GM19023 (cell line): Measurements from ENCODE around the gene CYB561D1.

Experiments
- ATAC-seq: cut with Tn5 transposase; IDR thresholded peaks from one replicate; pipeline ENCODE4 v1.9.1; 2021; ENCODE audit warnings: mild to moderate bottlenecking, moderate library complexity; ENCODE audit not compliant: unreplicated experiment

Gene CYB561D1

DNA sequence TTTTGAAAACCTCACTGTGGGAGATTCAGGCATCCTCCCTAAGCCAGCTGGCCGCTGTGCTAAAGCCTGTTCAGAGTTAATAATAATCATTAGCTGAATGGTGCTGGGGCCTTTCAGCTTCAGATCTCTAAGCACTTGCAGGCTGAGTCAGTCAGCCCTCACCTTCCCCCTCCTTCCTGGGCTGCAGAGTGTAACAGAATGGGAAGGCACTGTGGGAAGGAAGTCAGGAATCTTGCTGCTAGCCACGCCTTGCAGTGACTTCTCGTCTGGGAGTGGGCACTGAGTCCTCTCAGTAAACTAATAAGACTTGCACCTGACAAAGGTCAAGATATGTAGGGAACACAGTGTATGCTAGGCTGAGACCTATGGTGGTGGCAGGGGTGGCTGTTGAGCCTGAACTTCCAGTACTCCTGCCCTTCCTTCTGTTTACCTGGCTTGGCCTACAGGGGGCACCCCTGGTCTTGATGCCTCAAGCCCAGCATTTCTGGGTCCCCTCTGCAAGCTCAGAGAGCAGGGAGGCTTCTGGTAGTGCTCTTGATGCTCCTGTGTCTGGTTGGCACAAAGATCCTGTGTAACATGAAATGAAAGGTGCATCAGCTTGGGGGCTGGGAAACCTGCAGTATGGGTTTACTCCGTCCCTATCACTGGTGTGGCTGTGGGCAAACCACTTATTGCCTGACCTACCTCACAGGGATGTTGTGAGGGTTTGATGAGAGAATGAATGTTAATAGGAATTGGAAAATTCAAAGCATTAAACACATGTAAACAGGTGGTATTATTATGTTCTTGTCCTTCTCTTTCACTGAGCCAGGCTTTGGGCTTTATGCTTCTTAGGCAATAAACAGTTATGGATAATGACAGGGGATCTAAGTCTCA lies 6.0 kb downstream of the CYB561D1 start:
- ATAC-seq: no peak

DNA sequence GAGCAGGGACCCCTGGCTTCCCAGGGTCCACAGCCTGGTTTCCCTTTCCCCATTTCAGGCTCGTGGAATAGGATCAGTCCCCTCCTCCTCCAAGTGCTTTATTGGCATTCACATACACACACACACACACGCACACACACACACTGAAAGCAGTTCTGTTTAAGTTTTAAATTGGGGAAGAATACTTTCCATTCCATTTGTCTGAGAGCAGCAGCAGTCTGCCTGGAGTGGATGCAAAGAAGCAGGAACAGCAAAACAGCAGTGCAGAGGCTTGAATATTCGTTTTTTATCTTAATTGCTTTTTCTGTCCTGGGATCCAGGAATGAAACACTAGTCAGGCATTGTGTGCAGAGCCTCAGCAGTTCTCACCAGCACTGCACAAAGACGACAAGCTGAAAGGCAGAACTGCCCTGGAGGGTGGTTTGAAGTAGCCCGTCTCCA lies 7.1 kb downstream of the CYB561D1 start:
- no peak for ATAC-seq

DNA sequence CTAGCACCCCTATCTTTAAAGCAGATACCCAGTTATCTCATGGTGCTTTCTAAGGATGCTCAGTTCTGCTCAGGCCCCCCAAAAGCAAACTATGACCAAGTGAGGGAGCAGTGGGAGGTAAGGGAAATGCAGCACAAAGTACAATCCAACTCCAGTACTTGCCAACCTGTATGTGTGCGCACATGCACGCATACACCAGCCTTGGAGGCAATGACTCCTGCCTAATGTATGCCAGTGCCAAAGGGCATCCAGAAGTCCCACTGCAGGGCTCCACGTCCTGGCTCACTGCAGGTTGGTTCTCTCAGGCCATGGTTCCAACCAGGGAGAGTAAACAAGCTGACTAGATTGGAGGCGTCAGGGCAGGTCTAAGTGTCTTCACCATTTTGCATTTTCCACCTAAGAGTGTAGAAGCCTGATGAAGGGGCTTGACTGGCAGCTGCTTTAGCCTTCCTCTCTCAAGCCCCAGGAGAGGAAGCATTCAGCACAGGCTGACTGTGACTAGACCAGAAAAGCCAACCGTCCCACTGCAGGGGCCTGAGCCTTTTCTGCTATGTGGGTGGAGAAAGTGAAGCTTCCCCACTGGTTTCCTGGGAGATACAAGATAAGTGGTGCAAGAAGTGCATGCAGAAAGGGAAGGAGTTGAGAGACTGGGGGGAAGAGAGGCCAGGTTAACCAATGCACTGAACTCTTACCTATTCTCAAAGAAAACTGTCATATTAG lies 7.9 kb downstream of the CYB561D1 start:
- ATAC-seq: no peak

DNA sequence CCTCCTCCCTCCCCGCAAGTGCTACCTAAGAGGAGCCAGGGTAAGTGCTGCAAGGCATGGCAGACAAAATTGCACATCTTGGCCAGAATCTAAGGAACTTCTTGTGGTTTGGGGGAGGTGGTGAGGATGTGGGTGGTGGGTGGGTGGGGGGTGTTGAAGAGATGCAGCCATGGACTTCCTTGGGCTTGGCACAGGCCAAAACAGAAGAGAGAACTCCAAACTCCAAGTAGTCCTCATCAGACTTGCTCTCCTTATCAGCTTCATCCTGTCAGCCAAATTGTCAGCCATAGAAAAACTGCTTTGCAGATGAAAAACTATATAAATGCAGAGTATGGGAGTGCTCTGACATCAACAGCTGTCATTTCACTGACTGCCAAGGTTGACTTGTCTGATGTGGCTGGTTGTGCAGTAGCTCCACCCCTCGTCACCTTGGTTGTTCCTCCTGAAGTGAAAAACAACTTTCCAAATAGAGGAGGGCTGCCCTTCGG lies 8.5 kb downstream of the CYB561D1 start:
- no peak for ATAC-seq

DNA sequence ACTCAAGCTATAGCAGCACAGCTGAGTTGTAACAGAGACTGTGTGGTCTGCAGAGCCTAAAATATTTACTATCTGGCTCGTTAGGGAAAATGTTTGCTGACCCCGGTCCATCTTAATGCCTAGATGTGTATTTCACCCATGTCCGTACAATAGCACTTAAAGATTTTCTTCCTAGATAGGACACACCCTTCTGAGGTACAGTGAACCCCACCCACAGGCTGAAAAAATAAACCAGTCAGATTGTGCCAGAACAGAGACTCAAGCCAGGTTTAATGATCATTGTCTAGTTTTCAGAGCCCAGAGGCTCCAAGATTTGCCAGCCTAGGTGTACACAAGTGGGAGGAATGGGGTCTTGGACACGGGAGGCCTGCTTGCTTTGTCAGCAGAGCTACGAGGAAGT lies 10.0 kb downstream of the CYB561D1 start:
- ATAC-seq: no peak

DNA sequence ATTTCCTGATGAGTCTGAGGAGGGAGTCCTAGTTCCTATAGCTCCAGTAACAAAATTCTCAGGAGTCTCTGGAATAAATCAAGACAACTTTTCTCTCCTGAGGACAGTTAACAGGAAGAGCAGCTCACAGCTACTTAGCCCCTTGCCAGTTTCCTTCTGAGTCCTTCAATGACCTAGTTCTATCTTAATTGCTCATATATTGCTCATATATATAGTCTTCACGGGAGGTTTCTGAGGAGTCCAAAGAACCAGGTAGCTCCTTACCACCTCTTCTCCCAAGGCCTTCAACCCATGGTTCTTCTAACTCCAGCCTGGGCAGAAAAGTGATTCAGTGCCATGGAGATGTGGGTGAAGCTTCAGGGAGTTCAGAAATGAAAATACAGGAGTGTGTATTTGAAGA lies 11.1 kb downstream of the CYB561D1 start:
- ATAC-seq: no peak

DNA sequence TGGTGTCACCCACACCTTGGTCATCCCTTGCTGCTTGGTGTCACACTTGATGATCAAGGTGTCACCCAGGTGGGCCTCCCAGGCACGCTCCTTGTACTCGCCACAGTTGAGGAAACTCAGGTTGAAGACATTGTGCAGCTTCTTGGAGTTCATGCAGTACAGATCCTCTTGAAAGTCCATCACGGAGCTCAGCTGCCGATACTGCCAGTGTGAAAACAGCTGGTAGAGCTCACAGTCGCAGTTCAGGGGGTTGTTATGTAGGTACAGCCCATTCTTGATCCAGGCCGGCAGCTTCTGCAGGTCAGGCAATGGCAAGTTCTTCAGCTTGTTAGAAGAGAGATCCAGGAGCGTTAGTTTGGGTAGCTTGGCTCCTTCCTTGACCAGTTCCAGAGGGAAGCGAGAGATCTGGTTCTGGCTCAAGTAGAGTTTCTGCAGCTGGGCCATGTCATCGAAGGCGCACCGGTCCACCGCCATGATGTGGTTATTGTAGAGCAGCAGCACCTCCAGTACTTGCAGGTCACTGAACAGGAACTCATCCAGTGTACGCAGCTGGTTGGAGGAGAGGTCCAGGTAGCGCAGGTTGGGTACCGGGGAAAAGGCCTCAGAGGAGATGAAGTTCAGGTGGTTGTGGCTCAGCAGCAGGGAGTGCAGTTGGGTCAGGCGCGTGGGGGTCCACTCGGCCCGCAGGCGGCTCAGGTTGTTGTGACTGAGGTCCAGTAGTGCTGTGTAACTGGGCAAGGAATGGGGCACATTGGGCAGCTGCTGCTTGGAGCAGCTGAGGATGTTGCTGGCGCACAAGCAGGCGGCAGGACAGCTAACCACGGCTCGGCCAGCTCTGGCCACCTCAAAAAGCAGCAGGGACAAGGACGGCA lies 14.3 kb downstream of the CYB561D1 start:
- no peak for ATAC-seq

DNA sequence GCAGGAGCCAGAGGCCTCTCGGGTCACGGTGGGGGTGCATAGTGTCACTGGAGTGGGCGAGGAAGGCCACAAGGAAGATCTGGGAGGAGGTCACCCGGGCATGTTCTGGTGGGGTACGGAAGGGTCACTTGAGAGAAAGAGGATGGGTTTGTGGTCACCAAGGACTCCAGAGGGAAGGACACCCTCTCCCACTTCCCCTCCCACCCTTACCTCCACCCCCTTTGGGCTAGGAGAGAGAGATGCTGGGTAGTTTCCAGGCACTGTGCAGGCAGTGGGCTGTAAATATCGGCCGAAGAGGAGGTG lies 14.9 kb downstream of the CYB561D1 start:
- no peak for ATAC-seq

DNA sequence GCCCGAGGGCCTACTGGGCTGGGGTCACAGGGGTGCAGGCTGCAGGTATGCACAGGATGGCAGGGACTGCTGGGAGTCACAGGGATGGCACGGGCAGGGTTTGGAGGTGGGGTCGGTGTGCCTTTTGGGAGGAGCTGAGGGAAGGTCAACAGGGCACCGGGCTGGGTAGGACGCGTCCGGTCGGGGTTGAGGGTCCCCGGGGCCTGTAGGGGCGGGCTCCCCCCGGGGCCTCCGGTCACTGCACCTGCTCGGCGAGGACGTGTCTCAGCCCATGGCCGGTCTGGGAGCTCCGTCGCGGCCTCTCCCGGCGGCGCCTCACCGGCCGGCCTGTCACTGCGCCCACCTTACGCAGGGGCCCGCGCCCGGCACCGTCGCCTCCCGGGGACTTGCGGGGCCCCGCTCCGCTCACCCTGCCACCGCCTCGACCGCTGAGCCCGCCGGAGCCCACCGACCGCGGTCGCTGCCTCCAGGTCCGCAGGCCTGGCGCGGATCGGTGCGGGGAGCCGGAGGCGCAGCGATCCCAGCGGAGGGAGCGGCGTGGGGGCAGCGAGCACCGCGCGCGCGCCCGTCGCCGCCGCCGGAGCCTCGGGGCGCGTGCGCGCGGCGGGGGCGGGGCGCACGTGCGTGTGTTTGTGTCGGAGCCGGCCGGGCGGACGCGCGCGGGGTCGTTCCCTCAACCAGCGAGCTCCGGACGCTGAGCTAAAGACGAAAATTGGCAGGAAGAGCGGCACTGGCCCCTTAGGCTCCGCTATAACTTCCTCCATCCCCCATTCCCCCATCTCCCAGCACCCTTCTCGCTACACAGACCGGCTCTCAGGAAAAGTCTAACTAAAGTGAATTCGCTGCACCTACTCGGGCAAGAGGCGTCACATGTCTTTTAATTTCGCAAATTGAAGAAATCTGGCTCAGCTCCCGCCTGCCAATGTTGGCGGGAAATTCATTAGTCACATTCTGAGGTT lies 15.6 kb downstream of the CYB561D1 start, which contains the start of gene AMIGO1:
AMIGO1 (minus strand) TSS at position 552 of the 959 bp plus-strand sequence. CDS start 815 bp downstream, outside the sequence.
- peak; percentile 55 for ATAC-seq

DNA sequence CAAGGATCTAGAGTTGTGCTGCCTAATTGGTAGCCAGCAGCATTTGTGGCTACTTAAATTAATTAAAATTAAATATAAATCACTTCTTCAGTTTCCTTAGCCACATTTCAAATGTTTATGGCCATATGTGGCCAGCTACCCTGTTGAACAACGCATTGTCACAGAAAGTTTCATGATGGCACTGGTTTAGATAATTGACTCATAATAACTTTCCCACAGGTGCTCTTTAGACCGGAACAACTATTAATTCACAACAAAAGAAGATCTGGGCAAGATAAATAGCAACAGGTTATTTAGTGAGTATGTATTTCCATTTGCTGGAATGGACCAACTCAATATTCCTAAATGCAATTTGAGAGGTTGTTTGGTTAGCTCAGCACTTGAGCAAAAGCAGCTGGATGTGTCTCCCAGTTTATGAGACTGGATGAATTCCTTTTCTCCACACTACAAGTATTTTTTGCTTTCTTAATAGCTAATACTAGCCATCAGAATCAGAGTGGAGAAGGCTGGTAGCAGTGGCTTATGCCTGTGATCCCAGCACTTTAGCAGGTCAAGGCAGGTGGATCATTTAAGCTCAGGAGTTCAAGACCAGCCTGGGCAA lies 19.3 kb downstream of the CYB561D1 start:
- ATAC-seq: no peak

DNA sequence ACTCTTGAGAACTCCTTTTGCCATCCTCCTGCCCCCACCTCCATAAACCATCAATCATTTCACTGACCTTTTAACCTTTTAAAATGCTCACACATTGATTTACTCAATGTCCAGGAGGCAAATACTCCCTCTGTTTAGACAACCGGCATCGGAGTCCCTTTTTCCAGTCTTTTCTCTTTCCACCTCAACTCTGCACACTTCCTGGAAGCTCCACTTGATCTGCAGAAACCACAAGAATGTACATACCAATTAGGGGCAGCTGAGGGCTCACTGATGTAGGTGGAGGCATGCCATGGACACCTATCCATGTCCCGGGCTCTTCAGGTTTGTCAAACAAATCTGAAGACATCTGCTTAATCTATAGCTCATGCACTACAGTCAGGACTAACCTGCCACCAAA lies 21.0 kb downstream of the CYB561D1 start:
- ATAC-seq: no peak

DNA sequence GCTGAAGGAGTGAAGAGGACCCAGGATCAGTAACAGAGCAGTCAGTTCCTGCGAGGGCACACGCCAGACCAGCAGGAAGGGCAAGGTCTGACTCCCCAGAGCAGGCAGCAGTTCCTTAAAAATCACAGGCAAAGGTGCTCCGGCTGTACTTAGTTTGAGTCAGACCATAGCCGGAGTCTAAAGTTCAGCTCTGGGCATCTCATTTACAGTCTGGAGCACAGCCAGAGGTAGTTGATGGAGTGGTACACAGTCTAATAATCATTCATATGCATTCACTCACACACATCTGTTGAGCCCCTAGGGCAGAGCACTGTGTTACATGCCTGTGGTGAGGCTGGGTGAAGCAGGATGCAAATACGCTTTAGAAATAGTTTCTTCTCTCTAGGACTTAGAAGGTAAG lies 23.0 kb downstream of the CYB561D1 start:
- no peak for ATAC-seq

DNA sequence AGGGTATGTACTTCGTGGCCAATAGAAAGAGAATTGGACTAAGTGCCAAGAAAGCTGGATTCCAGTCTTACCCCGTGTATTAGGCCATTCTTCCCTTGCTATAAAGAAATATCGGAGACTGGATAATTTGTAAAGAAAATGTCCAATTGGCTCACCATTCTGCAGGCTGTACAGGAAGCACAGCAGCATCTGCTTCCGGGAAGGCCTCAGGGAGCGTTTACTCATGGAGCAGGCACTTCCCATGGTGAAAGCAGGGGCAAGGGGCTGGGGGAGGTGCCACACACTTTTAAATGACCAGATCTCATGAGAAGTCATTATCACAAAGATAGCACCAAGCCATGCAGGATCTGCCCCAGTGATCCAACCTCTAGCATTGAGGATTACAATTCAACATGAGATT lies 23.4 kb downstream of the CYB561D1 start:
- no peak for ATAC-seq

DNA sequence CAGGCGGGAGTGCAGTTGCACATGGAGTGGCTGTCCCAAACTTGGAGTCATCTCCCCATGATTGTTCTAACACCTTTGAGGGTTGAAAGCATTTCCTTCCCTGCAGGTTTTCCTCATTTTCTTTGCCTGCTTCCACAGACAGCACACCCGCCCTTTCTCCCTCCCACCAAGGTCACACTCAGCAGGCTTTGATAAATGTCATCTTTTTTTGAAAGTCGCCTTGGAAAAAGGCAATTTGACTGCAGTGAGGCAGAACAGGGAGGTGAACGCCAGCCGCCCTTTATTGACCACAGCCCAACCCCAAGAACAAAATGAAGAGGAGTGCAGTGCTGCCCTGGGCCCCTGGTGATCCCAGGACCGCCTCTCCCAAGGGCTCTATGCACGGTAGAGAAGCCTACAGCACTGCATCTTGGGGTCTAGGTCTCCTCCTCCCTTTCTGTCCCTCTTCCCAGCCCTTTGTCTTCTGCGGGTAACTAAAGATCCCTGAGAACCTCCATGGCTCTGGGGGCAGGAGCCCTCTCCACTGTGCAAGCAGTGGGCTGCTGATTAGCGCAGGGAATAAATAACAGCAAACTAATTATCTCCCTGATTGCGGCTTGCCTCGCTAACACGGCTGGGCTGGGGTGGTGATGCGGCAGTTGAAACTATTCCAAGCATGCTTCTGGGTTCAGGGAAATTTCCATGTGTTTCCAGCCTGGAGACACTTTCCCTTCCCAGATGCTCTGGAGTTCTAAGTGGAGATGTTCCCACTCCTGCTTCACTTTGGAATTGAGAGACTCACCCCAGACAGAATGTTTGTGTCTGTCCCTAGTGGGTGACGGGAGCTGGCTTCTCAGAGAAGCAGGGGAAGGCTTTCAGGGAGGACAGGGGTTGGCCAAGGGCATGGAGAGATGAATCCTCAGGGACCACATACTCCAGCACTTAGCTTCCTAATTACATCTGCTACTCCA lies 27.4 kb downstream of the CYB561D1 start:
- no peak for ATAC-seq

DNA sequence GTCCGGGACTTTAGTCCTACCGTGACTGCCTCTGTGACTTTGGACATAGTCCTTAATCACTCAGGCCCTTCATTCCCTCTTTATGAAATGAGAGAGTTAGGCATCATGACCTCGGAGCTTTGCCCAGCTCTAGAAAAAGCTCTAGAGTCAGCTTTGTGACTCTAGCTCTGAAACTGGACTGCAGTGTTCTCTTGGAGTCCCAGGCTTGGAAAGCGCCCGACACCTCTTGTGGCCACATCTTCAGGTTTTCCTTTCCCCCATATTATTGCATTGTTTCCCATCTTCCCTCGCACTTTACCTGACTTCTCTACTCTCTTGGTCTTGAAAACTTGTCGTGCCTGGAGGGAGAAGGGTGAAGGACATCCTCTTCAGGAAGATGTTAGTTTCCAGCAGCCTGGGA lies 28.1 kb downstream of the CYB561D1 start:
- no peak for ATAC-seq

DNA sequence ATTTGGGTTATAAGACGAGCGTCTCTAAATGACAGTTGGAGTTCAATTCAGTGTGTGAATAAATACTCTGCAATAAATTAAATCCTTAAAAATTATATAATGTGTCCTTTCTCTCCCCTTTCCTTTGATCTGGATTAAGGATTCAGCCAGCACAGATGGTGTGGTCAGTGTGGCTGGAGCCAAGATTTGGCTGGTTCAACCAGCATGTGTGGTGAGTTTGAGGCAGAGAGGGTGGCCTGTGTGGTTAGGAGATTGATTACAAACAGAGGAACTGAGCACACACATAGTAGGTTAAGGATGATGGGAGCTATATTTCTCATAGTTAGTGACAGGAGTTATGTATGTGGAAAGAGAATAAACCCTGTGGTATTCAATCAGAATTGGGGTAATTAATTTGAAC lies 29.8 kb downstream of the CYB561D1 start:
- no peak for ATAC-seq

DNA sequence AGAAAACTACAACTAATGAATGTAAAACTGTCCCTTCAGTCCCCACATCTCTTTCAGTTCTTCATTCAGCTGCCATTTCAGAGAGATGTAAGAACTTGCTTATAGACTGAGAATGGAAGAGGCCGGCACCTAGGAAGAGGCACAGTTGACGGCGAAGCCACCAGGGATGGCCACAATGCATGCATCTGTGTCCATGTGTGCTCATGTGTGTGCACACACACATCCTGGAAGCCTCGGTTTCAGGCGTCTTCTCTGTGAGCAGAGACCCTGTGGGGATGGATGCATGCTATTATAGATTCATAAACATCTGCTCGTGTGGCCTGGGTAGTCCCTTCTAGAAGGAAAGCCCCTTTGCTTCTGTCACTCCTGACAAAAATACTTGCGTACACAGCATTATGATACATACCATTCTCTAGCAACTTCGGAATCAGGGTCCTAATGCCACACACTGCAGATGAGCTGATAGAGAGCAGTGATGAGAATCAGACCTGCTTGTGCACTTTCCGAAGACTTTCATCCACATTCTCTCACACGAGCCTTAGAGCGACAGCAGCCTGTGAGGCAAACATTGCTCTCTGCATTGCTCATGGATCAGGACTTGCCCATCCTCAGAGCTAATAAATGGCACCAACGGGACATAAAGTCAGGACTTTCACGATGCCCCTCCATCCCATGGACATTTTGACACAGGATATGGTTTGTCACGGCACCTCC lies 33.4 kb downstream of the CYB561D1 start:
- ATAC-seq: peak; percentile 72
